H1 (cell line): ENCODE results near the gene ZSCAN4. TPM values are rescaled to one million over a fixed set of nuclear protein-coding genes. Genes with fewer than 3 reads are reported as not detected.
A peak's percentile ranks its signal among the peaks of the same experiment; 100 is the strongest.

ENCODE experiments used
- BACH1 ChIP-seq: IDR thresholded peaks from 2 replicates; pipeline ENCODE4 v1.6.1; 2012; ENCODE audit warnings: low read length, improper control_type of control experiment
- E2F6 ChIP-seq: IDR thresholded peaks from 2 replicates; pipeline ENCODE4 v1.6.1; 2012; ENCODE audit warnings: inconsistent platforms
- EZH2 ChIP-seq: fragments of 200-600 bp; sonication (generic); IDR thresholded peaks from 2 replicates; pipeline ENCODE4 v1.7.1; 2012; ENCODE audit warnings: low read depth, mild to moderate bottlenecking, moderate library complexity, low read length, inconsistent platforms; ENCODE audit not compliant: severe bottlenecking
- KDM4A ChIP-seq: IDR thresholded peaks from one replicate; pipeline ENCODE4 v1.7.1; 2012; ENCODE audit warnings: low read depth, mild to moderate bottlenecking, moderate library complexity, low read length, inconsistent platforms; ENCODE audit not compliant: severe bottlenecking
- POLR2AphosphoS5 ChIP-seq: IDR thresholded peaks from 2 replicates; pipeline ENCODE4 v1.6.1; 2011; ENCODE audit warnings: low read depth, low read length
- SP1 ChIP-seq: IDR thresholded peaks from 2 replicates; pipeline ENCODE4 v1.6.1; 2011; ENCODE audit warnings: low read depth, low read length
- YY1 ChIP-seq: IDR thresholded peaks from 2 replicates; pipeline ENCODE4 v1.6.1; 2011; ENCODE audit warnings: low read depth, mild to moderate bottlenecking, low read length
- polyA plus RNA-seq, 7 experiments: library from polyadenylated mRNA; depleted of rRNA in 3 of 7; stranded (reverse) in 5 of 7; unstranded in 2 of 7; fragments of >200 nt in 5 of 7; fragments of 200-250 nt in 2 of 7; gene quantifications; 1 replicate in 5 of 7; 2 replicates in 1 of 7; 4 replicates in 1 of 7; pipeline versions ENCODE4 v1.2.1 to v1.2.3, GENCODE V29; 2011 to 2013; ENCODE audit warnings: missing spikeins in 2 of 7, mixed read lengths in 2 of 7
- total RNA-seq: library from RNA; stranded (reverse); fragmentation: NEBNext Ultra II Directional; extraction: Animal tissue kit (Norgen Biotek cat#: 25700); gene quantifications from 2 replicates; pipeline ENCODE4 v1.2.1, GENCODE V29; 2021

The ZSCAN4 gene
- total and polyA plus RNA-seq, 2 of the 8 experiments (the other 6 are each of a cell fraction or from before 2014, with no cell fraction given): not detected

- TF ChIP-seq KDM4A (peak; percentile 34), E2F6 (peak; percentile 92), POLR2AphosphoS5 (peak; percentile 12; the same call in 1 of the 2 replicates), SP1 (no peak), EZH2 (peak; percentile 25), BACH1 (peak; percentile 33; the same call in 1 of the 2 replicates), YY1 (0 out of 2 replicates have a peak, but pooled peaks have one; percentile 6)
Measured at GRCh38 chr19:57664269-57665127, 4.2 kb upstream of the ZSCAN4 start (continued).
